ENCODE measurements around the gene NPIPB2.
"Not testable (repeated sequence)": the region's sequence is repeated elsewhere in the genome, so short reads cannot be mapped to it uniquely, and the experiment has no call there.

The NPIPB2 gene

DNA sequence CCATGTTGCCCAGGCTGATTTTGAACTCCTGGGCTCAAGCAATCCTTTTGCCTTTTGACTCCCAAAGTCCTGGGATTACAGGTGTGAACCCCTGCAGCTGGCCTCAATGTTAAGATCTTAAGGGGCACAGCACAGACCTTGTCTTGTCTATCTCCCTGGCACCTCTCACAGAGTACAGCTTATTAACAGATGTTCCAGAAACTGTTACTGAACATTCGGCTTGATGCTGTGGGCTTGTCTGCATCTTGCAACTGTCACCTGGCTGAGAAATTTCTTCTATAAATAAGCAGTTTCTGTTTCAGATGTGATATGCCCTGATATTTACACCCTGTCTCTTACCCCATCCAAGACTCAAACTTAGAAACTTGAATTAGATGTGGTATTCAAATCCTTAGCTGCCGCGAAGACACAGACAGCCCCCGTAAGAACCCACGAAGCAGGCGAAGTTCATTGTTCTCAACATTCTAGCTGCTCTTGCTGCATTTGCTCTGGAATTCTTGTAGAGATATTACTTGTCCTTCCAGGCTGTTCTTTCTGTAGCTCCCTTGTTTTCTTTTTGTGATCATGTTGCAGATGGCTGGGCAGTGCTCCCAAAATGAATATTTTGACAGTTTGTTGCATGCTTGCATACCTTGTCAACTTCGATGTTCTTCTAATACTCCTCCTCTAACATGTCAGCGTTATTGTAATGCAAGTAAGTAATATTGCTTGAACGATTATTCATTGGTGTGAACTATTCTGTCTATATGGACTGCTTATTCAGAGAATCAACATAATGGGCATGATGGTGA is 23.1 kb upstream of the NPIPB2 start, which contains the start of gene TNFRSF17:
Gene TNFRSF17, plus strand, starts transcription at position 450 of the 791 bp plus-strand sequence. Its CDS starts 115 bp downstream, at position 565.
- Histone ChIP-seq H3K9me3 (replicated peaks; ENCODE audit: insufficient read depth, low read length) (no peaks in the 10 kb centered on the region), H4K20me1 (ENCODE audit: insufficient read depth, low read length) (no peaks in the 10 kb centered on the region), H2AFZ (ENCODE audit: low read length) (no peak within 1 kb of the TSS), H3K9me2 (replicated peaks; ENCODE audit: insufficient read depth, low read length) (no peaks in the 10 kb centered on the region), H3K36me3 (replicated peaks; ENCODE audit: insufficient read depth, low read length) (peaks cover 5% of the 10 kb centered on the region; the same call in 1 of the 2 replicates), H3K4me1 (ENCODE audit: low read length) (peaks cover 26% of the 10 kb centered on the region), H3F3A (ENCODE audit: insufficient read depth, low read length) (peaks cover 71% of the 10 kb centered on the region), H3K27me3 (replicated peaks; ENCODE audit: insufficient read depth, low read length) (no peaks in the 10 kb centered on the region), H3K4me3 (ENCODE audit: low read length) (peak within 1 kb of the TSS; percentile 85), H3K79me2 (ENCODE audit: low read length) (peaks cover 71% of the 10 kb centered on the region), H3K4me2 (ENCODE audit: low read depth, low read length) (peak within 1 kb of the TSS; percentile 98), H3K9ac (ENCODE audit: low read length) (peak within 1 kb of the TSS; percentile 96), H3K27ac (ENCODE audit: low read length) (peak within 1 kb of the TSS; percentile 98)
- DNase-seq: peak; percentile 93
- TF ChIP-seq, protein P1, sequence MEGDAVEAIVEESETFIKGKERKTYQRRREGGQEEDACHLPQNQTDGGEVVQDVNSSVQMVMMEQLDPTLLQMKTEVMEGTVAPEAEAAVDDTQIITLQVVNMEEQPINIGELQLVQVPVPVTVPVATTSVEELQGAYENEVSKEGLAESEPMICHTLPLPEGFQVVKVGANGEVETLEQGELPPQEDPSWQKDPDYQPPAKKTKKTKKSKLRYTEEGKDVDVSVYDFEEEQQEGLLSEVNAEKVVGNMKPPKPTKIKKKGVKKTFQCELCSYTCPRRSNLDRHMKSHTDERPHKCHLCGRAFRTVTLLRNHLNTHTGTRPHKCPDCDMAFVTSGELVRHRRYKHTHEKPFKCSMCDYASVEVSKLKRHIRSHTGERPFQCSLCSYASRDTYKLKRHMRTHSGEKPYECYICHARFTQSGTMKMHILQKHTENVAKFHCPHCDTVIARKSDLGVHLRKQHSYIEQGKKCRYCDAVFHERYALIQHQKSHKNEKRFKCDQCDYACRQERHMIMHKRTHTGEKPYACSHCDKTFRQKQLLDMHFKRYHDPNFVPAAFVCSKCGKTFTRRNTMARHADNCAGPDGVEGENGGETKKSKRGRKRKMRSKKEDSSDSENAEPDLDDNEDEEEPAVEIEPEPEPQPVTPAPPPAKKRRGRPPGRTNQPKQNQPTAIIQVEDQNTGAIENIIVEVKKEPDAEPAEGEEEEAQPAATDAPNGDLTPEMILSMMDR (IDR thresholded peaks at IDR 0.05; ENCODE audit: low read length): no peak
- TF ChIP-seq EZH2phosphoT487 (IDR thresholded peaks at IDR 0.05; ENCODE audit: low read length) (no peak), EZH2 (optimal IDR thresholded peaks at IDR 0.05; ENCODE audit: low read depth, low read length) (no peak)

GRCh38 chr16:11963706-11964105 is 21.9 kb upstream of the NPIPB2 start:
- Histone ChIP-seq H3K4me1 (ENCODE audit: low read length) (peaks cover 21% of the 10 kb centered on the region), H3F3A (ENCODE audit: insufficient read depth, low read length) (peaks cover 68% of the 10 kb centered on the region), H3K27me3 (replicated peaks; ENCODE audit: insufficient read depth, low read length) (no peaks in the 10 kb centered on the region), H3K4me3 (ENCODE audit: low read length) (peak overlapping the region; percentile 77), H3K36me3 (replicated peaks; ENCODE audit: insufficient read depth, low read length) (peaks cover 5% of the 10 kb centered on the region; the same call in 1 of the 2 replicates), H3K27ac (ENCODE audit: low read length) (peak overlapping the region; percentile 98), H4K20me1 (ENCODE audit: insufficient read depth, low read length) (no peaks in the 10 kb centered on the region), H3K9ac (ENCODE audit: low read length) (peak overlapping the region; percentile 96), H2AFZ (ENCODE audit: low read length) (no peak overlapping the region), H3K9me3 (replicated peaks; ENCODE audit: insufficient read depth, low read length) (no peaks in the 10 kb centered on the region), H3K9me2 (replicated peaks; ENCODE audit: insufficient read depth, low read length) (no peaks in the 10 kb centered on the region), H3K4me2 (ENCODE audit: low read depth, low read length) (peak overlapping the region; percentile 98), H3K79me2 (ENCODE audit: low read length) (peaks cover 68% of the 10 kb centered on the region)
- DNase-seq: no peak
- no peak for TF ChIP-seq EZH2phosphoT487 (IDR thresholded peaks at IDR 0.05; ENCODE audit: low read length)
- TF ChIP-seq EZH2 (optimal IDR thresholded peaks at IDR 0.05; ENCODE audit: low read depth, low read length): no peak
- TF ChIP-seq, protein P1 (IDR thresholded peaks at IDR 0.05; ENCODE audit: low read length): no peak

DNA sequence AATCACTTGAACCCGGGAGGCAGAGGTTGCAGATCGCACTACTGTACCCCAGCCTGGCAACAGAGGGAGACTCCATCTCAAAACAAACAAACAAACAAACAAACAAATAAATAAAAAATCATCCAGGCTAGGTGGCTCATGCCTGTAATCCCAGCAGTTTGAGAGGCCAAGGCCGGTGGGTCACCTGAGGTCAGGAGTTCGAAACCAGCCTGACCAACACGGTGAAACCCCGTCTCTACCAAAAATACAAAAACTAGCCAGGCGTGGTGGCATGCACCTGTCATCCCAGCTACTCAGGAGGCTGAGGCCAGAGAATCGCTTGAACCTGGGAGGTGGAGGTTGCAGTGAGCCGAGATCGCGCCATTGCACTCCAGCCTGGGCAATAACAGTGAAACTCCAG is 21.1 kb upstream of the NPIPB2 start:
- Histone ChIP-seq H3K27ac (ENCODE audit: low read length) (peak overlapping the region; percentile 98; the same call in 1 of the 2 replicates), H3K9ac (ENCODE audit: low read length) (peak overlapping the region; percentile 96), H3K79me2 (ENCODE audit: low read length) (peaks cover 62% of the 10 kb centered on the region), H3K4me3 (ENCODE audit: low read length) (peak overlapping the region; percentile 77), H3K4me1 (ENCODE audit: low read length) (peaks cover 17% of the 10 kb centered on the region; the same call in 1 of the 2 replicates), H3K4me2 (ENCODE audit: low read depth, low read length) (peak overlapping the region; percentile 98), H3F3A (ENCODE audit: insufficient read depth, low read length) (peaks cover 61% of the 10 kb centered on the region)
- not testable (repeated sequence) for H3K36me3 ChIP-seq (replicated peaks; ENCODE audit: insufficient read depth, low read length); H3K9me3 ChIP-seq (replicated peaks; ENCODE audit: insufficient read depth, low read length); H4K20me1 ChIP-seq (ENCODE audit: insufficient read depth, low read length); H3K9me2 ChIP-seq (replicated peaks; ENCODE audit: insufficient read depth, low read length); H2AFZ ChIP-seq (ENCODE audit: low read length); H3K27me3 ChIP-seq (replicated peaks; ENCODE audit: insufficient read depth, low read length)
- peak; percentile 8 for DNase-seq

DNA sequence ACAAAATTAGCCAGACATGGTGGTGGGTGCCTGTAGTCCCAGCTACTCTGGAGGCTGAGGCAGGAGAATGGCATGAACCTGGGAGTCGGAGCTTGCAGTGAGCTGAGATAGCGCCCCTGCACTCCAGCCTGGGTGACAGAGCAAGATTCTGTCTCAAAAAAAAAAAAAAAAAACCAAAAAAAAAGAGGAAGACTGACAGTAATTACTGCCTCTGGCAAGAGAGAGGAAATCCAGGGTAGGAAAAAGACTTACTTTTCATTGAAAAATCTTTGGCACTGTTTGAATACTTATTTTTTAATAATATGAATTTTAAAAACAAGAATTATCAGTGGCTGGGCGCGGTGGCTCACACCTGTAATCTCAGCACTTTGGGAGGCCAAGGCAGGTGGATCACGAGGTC is 20.6 kb upstream of the NPIPB2 start:
- H3K27me3 ChIP-seq (replicated peaks; ENCODE audit: insufficient read depth, low read length); H3K9ac ChIP-seq (ENCODE audit: low read length); DNase-seq; H3K4me2 ChIP-seq (ENCODE audit: low read depth, low read length); H3K9me2 ChIP-seq (replicated peaks; ENCODE audit: insufficient read depth, low read length); H3K36me3 ChIP-seq (replicated peaks; ENCODE audit: insufficient read depth, low read length); H2AFZ ChIP-seq (ENCODE audit: low read length); H3K9me3 ChIP-seq (replicated peaks; ENCODE audit: insufficient read depth, low read length); H4K20me1 ChIP-seq (ENCODE audit: insufficient read depth, low read length): not testable (repeated sequence)
- Histone ChIP-seq H3F3A (ENCODE audit: insufficient read depth, low read length) (peaks cover 56% of the 10 kb centered on the region), H3K4me1 (ENCODE audit: low read length) (peaks cover 17% of the 10 kb centered on the region; the same call in 1 of the 2 replicates), H3K27ac (ENCODE audit: low read length) (peak overlapping the region; percentile 98; the same call in 1 of the 2 replicates), H3K4me3 (ENCODE audit: low read length) (0 out of 2 replicates have a peak overlapping the region, but pooled peaks have one; percentile 77), H3K79me2 (ENCODE audit: low read length) (peaks cover 62% of the 10 kb centered on the region)
